ENCODE data around the gene CASD1.

Gene CASD1

GRCh38 chr7:94509264-94509886, at the start of gene CASD1:
TSS of gene CASD1 (plus strand) at chr7:94509809. CDS start at chr7:94510085, 276 bp downstream.
- DNase-seq, result peak; percentile 16

GRCh38 chr7:94466516-94466915, 43.1 kb upstream of the CASD1 start:
- DNase-seq, result peak; percentile 37

- DNase-seq, result no peak
Measured at GRCh38 chr7:94471604-94472003, 38.0 kb upstream of the CASD1 start.

- no peak for DNase-seq
Measured at GRCh38 chr7:94472608-94473007, 37.0 kb upstream of the CASD1 start.

- DNase-seq, result no peak
Measured at GRCh38 chr7:94476251-94476840, 33.3 kb upstream of the CASD1 start.

GRCh38 chr7:94477878-94478277, 31.7 kb upstream of the CASD1 start:
- DNase-seq, result no peak

- no peak for DNase-seq
Measured at GRCh38 chr7:94478648-94479214, 30.9 kb upstream of the CASD1 start.

GRCh38 chr7:94481279-94481678, 28.3 kb upstream of the CASD1 start:
- DNase-seq, result no peak

- no peak for DNase-seq
Measured at GRCh38 chr7:94482796-94483195, 26.8 kb upstream of the CASD1 start.

- no peak for DNase-seq
Measured at GRCh38 chr7:94483843-94484242, 25.8 kb upstream of the CASD1 start.

- DNase-seq, result no peak
Measured at GRCh38 chr7:94486216-94486615, 23.4 kb upstream of the CASD1 start.

GRCh38 chr7:94491410-94491809, 18.2 kb upstream of the CASD1 start:
- DNase-seq, result no peak

GRCh38 chr7:94492601-94493000, 17.0 kb upstream of the CASD1 start:
- no peak for DNase-seq

- no peak for DNase-seq
Measured at GRCh38 chr7:94497874-94498670, 11.5 kb upstream of the CASD1 start.

- DNase-seq, result no peak
Measured at GRCh38 chr7:94498918-94499317, 10.7 kb upstream of the CASD1 start.

GRCh38 chr7:94507462-94507861, 2.1 kb upstream of the CASD1 start:
- no peak for DNase-seq

- no peak for DNase-seq
Measured at GRCh38 chr7:94507962-94508361, 1.6 kb upstream of the CASD1 start.

- peak; percentile 68 for DNase-seq
Measured at GRCh38 chr7:94509887-94510581, 425 bp downstream of the CASD1 start.

- peak; percentile 40 for DNase-seq
Measured at GRCh38 chr7:94510582-94511496, 1.2 kb downstream of the CASD1 start.

- peak; percentile 2 for DNase-seq
Measured at GRCh38 chr7:94511718-94512117, 2.1 kb downstream of the CASD1 start.

- no peak for DNase-seq
Measured at GRCh38 chr7:94512735-94513564, 3.3 kb downstream of the CASD1 start.
